Measurements from ENCODE around the gene PMF1.
"Not testable (repeated sequence)": the region's sequence is repeated elsewhere in the genome, so short reads cannot be mapped to it uniquely, and the experiment has no call there.

PMF1 gene

GRCh38 chr1:156198831-156199349 is 13.9 kb upstream of the PMF1 start:
- DNase-seq, result no peak

GRCh38 chr1:156200044-156200443 is 12.8 kb upstream of the PMF1 start:
- no peak for DNase-seq

DNA sequence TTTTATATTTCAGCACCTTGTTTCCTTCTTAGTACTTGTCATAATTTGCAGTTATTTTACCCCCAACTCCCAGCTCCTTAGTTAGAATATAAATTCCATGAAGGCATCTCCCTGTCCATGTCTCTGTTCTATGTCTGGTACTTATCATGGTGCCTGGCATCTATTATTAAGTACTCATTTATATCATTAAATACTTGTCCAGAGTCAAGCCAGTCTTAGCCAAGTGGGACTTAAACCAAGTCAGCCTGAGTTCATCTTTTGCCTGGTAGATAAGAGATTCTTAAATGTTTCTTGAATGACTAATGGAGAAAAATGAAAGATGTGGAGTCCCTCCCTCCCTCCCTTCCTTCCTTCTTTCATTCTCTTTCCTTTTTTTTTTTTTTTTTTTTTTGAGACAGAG is 9.5 kb upstream of the PMF1 start:
- DNase-seq, result no peak

GRCh38 chr1:156204686-156205085 is 8.1 kb upstream of the PMF1 start:
- DNase-seq, result no peak

GRCh38 chr1:156211243-156211642 is 1.6 kb upstream of the PMF1 start:
- DNase-seq, result no peak

- no peak for DNase-seq
Observed at GRCh38 chr1:156212130-156212529, 677 bp upstream of the PMF1 start.

GRCh38 chr1:156213644-156213966 is 798 bp downstream of the PMF1 start:
- no peak for DNase-seq

DNA sequence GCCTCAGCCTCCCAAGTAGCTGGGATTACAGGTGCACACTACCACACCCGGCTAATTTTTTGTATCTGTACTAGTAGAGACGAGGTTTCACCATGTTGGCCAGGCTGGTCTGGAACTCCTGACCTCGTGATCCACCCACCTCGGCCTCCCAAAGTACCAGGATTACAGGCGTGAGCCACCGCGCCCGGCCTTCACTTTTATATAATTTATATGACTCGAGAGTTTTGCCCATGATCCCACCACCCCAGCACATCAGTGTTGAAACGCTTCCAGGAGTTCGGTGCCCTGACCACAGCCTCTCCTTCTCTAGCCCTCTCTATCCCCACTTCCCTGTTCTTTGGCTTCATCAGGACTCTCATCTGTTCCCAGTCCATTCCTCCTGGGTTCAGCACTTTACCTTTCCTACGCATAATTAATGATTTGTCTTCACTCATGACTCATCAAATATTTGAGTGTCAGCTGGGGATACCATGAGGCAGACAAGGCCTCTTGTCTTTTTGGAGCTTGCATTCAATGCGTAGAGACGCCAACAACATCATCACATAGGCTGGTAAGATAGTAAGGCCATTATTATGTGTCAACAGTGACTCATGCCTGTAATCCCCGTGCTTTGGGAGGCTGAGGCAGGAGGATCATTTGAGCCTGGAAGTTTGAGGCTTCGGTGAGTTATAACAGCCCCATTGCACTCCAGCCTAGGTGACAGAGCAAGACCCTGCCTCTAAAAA is 1.4 kb downstream of the PMF1 start:
- DNase-seq, result no peak

- DNase-seq, result not testable (repeated sequence)
Observed at GRCh38 chr1:156216361-156217086, 3.7 kb downstream of the PMF1 start.

- DNase-seq, result no peak
Observed at GRCh38 chr1:156217871-156218270, 5.1 kb downstream of the PMF1 start.

DNA sequence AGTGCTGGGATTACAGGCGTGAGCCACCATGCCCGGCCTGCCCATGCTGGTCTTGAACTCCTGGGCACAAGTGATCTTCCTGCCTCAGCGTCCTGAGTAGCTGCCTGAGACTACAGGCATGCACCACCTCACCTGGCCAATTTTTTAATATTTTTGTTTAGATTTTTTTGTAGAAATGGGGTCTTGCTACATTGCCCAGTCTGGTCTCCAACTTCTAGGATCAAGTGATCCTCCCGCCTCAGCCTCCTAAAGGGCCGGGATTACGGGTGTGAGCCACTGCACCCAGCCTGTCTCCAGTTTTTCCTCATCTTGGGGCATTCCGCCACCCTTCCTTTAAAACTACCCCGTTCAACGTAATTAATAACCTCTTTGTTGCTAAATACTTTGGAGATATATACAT is 7.4 kb downstream of the PMF1 start:
- no peak for DNase-seq

GRCh38 chr1:156221986-156222692 is 9.3 kb downstream of the PMF1 start:
- DNase-seq, result no peak

DNA sequence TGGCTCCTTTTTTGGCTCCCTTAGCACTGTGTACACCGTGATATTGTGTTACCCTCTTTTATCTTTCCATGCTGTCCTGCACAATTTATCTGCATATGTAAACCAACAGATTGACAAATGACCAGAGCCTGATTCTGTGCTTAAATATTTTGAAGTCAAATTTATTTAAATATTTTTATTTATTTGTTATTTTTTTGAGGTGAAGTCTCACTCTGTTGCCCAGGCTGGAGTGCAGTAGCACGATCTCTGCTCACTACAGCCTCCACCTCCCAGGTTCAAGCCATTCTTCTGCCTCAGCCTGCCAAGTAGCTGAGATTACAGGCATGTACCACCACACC is 12.8 kb downstream of the PMF1 start:
- no peak for DNase-seq

DNA sequence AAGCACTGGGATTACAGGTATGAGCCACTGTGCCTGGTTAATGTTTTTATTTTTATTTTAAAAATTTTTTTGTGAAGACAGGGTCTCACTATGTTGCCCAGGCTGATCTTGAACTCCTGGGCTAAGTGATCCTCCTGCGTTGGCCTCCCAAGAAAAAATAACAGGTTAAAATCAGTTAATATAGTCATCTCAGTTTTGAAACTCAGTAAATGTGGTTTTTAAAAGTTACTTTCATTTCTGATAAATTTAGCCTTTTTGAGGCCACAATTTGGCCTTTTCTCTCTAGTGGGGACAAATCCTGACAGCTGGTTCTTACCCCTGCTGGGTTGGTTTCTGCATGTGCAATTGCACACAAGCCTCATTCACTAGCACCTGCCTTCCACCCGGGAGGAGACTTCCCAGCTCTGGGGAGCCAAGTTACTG is 13.3 kb downstream of the PMF1 start:
- no peak for DNase-seq

GRCh38 chr1:156226782-156227181 is 14.0 kb downstream of the PMF1 start:
- DNase-seq, result no peak

DNA sequence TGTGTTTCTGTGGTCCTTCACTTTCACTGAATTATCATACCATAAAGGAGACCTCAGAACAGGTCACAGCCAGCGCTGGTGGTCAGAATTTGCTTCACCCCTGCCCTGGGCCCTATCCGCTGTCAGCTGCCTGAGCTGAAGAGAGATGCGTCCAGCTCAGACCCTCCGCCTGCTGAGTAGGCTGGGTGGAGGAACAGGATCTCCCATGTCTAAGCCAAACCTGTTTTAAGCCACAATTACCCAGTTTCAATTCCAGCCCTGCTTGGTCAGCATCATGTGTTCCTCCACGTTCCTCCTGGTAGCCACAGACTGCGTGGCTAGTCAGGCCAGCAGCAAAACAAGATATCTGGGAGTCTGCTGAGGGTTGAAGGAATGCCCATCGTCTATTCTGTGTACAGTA is 15.7 kb downstream of the PMF1 start:
- DNase-seq, result no peak

DNA sequence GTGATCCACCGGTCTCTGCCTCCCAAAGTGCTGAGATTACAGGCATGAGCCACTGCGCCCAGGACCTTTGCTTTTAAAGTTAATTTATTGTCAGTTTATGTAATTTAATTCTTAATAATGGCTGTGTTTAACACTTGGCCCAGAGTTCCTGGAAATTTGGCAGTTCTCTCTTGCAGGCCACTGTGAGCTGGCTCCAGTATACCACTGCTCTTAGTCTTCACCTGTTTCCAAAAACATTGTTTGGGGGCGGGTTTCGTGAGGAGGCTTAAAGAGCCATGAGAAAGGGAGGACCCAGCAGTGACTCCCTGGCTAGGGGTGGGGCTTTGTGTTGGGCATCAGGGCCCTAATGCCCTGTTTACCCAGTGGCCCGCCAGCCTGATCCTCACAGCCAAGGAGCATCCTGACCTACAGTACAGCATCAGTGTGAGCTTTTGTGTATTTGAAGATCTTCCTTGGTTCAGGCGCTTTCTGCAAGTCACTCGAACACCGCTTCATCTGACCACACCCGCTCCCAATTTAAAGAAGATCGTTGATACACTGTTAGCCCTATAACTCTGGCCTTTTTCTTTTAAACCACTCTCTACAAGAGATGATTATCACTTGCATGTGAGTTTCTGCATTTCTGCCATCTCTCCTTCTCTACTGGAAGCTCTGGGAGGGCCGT is 17.1 kb downstream of the PMF1 start:
- no peak for DNase-seq

GRCh38 chr1:156230473-156230837 is 17.6 kb downstream of the PMF1 start:
- DNase-seq, result no peak

- no peak for DNase-seq
Observed at GRCh38 chr1:156232201-156232894, 19.5 kb downstream of the PMF1 start.

GRCh38 chr1:156233426-156234127 is 20.8 kb downstream of the PMF1 start:
- no peak for DNase-seq

DNA sequence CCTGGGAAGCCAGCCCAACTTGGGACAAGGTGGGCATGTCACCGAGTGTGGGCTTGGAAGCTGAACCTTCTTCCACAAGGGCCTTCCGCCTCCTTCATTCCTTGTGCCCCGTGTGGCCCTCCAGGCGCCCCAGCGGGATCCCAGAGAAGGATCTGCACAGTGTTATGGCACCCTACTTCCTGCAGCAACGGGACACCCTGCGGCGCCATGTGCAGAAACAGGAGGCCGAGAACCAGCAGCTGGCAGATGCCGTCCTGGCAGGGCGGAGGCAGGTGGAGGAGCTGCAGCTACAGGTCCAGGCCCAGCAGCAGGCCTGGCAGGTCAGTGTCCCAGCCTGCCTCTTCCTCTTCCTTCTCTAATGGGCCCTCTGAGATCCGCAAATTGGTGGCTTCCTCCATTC is 23.4 kb downstream of the PMF1 start:
- no peak for DNase-seq

GRCh38 chr1:156238248-156238647 is 25.4 kb downstream of the PMF1 start:
- no peak for DNase-seq
